Measurements from ENCODE around the gene CBX4. TPM values are rescaled to one million over a fixed set of nuclear protein-coding genes. Genes with fewer than 3 reads are reported as not detected.
A peak's percentile ranks its signal among the peaks of the same experiment; 100 is the strongest.

CBX4 gene
- 51.3 TPM for polyA plus RNA-seq (2012; ENCODE audit: insufficient read length, low read depth)

DNA sequence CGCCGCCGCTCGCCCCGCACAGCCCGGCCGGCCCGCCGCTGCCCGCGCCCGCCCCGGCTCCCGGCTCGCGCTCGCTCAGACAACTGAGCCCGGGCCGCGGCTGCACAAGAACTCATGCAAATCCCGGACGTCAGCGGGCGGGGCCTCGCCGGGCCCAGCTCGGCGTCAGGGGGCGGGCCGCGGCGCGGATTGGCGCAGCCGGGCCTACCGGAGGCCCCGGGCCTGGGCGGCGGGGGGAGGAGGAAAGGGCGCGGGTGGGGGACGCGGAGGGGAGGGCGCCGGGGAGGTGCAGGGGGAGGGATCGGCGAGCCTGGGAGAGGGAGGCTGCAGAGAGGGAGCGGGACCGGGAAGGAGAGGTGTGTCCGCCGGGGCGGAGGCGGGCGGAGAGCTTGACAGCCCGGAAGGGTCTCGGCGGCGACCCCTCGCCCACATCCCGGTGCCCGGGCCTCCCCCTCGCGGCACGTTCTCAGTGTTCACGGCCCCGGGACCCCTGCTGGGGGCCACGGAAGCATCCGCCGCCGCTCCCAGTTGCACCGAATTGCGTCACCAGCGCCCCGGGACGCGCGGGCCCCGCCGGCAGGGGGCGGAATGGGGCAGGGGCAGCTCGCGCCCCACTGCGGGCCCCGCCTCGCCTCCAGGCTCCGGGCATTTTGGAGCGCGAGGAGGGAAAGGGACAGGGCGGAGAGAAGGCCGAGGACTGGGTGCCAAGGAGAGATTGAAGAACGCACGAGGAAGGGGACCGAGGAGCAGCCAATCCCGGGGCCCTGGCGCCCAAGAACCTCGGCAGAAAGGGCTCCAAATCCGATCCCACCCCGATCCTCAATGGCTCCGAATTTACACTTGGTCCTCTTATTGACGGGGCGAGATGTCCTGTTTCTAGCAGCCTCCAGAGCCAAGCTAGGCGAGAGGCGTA lies at the start of gene CBX4:
CBX4 (minus strand) TSS at position 85 of the 913 bp plus-strand sequence. CDS start 189 bp downstream, outside the sequence.
- peak; percentile 68 for TF ChIP-seq FOXP2 (optimal IDR thresholded peaks at IDR 0.05; ENCODE audit: borderline replicate concordance, extremely low read depth, extremely low read length, insufficient read depth)
- TF ChIP-seq POLR2AphosphoS5 (IDR thresholded peaks at IDR 0.05; ENCODE audit: low read depth, low read length) = peak; percentile 48; the same call in 1 of the 2 replicates
- TF ChIP-seq, protein P1, sequence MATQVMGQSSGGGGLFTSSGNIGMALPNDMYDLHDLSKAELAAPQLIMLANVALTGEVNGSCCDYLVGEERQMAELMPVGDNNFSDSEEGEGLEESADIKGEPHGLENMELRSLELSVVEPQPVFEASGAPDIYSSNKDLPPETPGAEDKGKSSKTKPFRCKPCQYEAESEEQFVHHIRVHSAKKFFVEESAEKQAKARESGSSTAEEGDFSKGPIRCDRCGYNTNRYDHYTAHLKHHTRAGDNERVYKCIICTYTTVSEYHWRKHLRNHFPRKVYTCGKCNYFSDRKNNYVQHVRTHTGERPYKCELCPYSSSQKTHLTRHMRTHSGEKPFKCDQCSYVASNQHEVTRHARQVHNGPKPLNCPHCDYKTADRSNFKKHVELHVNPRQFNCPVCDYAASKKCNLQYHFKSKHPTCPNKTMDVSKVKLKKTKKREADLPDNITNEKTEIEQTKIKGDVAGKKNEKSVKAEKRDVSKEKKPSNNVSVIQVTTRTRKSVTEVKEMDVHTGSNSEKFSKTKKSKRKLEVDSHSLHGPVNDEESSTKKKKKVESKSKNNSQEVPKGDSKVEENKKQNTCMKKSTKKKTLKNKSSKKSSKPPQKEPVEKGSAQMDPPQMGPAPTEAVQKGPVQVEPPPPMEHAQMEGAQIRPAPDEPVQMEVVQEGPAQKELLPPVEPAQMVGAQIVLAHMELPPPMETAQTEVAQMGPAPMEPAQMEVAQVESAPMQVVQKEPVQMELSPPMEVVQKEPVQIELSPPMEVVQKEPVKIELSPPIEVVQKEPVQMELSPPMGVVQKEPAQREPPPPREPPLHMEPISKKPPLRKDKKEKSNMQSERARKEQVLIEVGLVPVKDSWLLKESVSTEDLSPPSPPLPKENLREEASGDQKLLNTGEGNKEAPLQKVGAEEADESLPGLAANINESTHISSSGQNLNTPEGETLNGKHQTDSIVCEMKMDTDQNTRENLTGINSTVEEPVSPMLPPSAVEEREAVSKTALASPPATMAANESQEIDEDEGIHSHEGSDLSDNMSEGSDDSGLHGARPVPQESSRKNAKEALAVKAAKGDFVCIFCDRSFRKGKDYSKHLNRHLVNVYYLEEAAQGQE (IDR thresholded peaks at IDR 0.05; ENCODE audit: insufficient read depth in 1 of 2, low read depth in 2 of 2, low read length in 2 of 2) = no peak
- TF ChIP-seq TAF1 (IDR thresholded peaks at IDR 0.05; ENCODE audit: borderline replicate concordance, insufficient read depth, low read length) = peak; percentile 83

DNA sequence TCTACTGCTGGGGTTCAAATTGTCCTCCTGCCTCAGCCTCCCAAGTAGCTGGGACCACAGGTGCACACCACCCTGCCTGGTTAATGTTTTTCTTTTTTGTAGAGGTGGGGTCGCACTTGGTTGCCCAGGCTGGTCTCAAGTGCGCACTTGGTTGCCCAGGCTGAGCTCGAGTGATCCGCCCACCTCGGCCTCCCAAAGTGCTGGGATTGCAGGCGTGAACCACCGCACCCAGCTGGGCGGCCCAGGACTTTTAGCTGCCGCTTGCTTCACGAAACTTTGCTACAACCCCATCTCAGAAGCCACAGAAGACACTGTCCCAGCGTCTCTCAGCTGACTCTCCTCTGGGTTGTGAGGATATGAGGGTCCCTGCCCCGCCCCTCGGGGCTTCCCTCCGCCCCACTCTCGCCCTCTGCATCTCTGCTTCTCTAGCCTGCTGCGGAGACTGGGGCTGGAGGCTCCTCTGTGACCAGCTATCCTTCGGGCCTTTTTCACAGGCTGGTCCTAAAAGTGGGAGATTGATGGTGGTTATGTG lies 48.8 kb upstream of the CBX4 start:
- TF ChIP-seq POLR2AphosphoS5 (IDR thresholded peaks at IDR 0.05; ENCODE audit: low read depth, low read length) (no peak), TAF1 (IDR thresholded peaks at IDR 0.05; ENCODE audit: borderline replicate concordance, insufficient read depth, low read length) (no peak), FOXP2 (optimal IDR thresholded peaks at IDR 0.05; ENCODE audit: borderline replicate concordance, extremely low read depth, extremely low read length, insufficient read depth) (no peak), SIN3A (IDR thresholded peaks at IDR 0.05; ENCODE audit: borderline replicate concordance, insufficient read depth, low read length) (no peak)
- TF ChIP-seq, protein P1 (IDR thresholded peaks at IDR 0.05; ENCODE audit: insufficient read depth in 1 of 2, low read depth in 2 of 2, low read length in 2 of 2) = no peak

DNA sequence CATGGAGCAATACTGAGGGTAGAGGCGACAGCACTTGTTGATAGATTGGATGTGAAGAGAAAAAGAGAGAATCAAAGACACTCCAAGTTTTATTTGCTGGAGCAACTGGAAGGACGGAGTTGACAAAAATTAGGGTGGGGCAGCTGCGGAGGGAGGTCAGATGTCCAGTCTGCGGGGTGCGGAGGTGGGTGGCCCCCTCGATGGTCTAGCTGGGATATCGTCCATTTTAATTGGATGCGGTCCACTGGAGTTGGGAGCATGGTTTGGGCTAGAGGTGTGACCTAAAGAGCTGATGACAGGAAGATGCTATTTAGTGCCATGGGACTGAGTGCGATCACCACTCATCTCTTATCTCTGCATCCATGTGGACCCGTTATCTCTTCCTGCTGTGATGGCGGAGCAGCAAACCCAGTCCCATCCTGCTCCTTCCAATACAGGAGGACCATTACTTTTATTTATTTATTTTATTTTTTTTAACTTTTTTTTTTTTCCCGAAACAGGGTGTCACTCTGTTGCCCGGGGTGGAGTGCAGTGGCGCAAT lies 48.3 kb upstream of the CBX4 start:
- TF ChIP-seq TAF1 (IDR thresholded peaks at IDR 0.05; ENCODE audit: borderline replicate concordance, insufficient read depth, low read length) = no peak
- TF ChIP-seq, protein P1 (IDR thresholded peaks at IDR 0.05; ENCODE audit: insufficient read depth in 1 of 2, low read depth in 2 of 2, low read length in 2 of 2) = no peak

DNA sequence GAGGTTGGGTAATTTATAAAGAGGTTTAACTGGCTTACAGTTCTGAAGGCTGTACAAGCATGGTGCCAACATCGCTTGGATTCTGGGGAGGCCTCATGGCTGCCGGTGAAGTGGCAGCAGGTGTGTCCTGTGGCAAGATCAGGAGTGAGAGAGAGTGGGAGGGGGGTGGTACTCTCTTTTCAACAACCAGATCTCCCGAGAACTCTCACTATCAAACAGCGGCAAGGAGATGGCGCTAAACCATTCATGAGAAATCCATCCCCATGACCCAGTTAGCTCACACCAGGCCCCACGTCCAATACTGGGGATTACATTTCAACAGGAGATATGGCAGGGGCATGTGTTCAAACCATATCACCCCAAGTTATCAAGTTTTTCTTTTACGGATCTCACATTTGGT lies 44.0 kb upstream of the CBX4 start:
- TF ChIP-seq, protein P1 (IDR thresholded peaks at IDR 0.05; ENCODE audit: insufficient read depth in 1 of 2, low read depth in 2 of 2, low read length in 2 of 2) = no peak
- TF ChIP-seq POLR2AphosphoS5 (IDR thresholded peaks at IDR 0.05; ENCODE audit: low read depth, low read length) = no peak
- no peak for TF ChIP-seq FOXP2 (optimal IDR thresholded peaks at IDR 0.05; ENCODE audit: borderline replicate concordance, extremely low read depth, extremely low read length, insufficient read depth)
- TF ChIP-seq TAF1 (IDR thresholded peaks at IDR 0.05; ENCODE audit: borderline replicate concordance, insufficient read depth, low read length) = no peak
- TF ChIP-seq SIN3A (IDR thresholded peaks at IDR 0.05; ENCODE audit: borderline replicate concordance, insufficient read depth, low read length) = no peak
